H1 (cell line): ENCODE data around the gene CACNA1G.

Source experiments
- EZH2 ChIP-seq: fragments of 200-600 bp; sonication (generic); IDR thresholded peaks from 2 replicates; pipeline ENCODE4 v1.7.1; 2012; ENCODE audit warnings: low read depth, mild to moderate bottlenecking, moderate library complexity, low read length, inconsistent platforms; ENCODE audit not compliant: severe bottlenecking
- GTF2F1 ChIP-seq: IDR thresholded peaks from 2 replicates; pipeline ENCODE4 v1.6.1; 2012; ENCODE audit warnings: low read depth, low read length, improper control_type of control experiment, borderline replicate concordance
- HDAC2 ChIP-seq, 2 experiments: fragments of 300-600 bp in 1 of 2; sonication (generic) in 1 of 2; IDR thresholded peaks; 2 replicates each; pipeline ENCODE4 v1.6.1; 2011 to 2012; ENCODE audit warnings: low read depth in 2 of 2, low read length in 2 of 2, mild to moderate bottlenecking in 2 of 2, moderate library complexity in 2 of 2, borderline replicate concordance in 1 of 2, inconsistent platforms in 1 of 2
- JUN ChIP-seq: IDR thresholded peaks from 2 replicates; pipeline ENCODE4 v1.6.1; 2011; ENCODE audit warnings: low read depth, mild to moderate bottlenecking, improper control_type of control experiment, low read length
- USF2 ChIP-seq: IDR thresholded peaks from 2 replicates; pipeline ENCODE4 v1.6.1; 2011; ENCODE audit warnings: low read length, improper control_type of control experiment
- TF ChIP-seq, protein P1 (sequence below), 3 experiments: IDR thresholded peaks; 1 replicate in 2 of 3; 2 replicates in 1 of 3; pipeline versions ENCODE4 v1.5.1 to v1.6.1; 2011; ENCODE audit warnings: low read length in 3 of 3, mild to moderate bottlenecking in 3 of 3, inconsistent platforms in 2 of 3, low read depth in 1 of 3, moderate library complexity in 1 of 3; ENCODE audit not compliant: insufficient read depth in 1 of 3; ENCODE audit errors: control extremely low read depth in 1 of 3

GRCh38 chr17:50547736-50548083 lies 12.8 kb upstream of the CACNA1G start:
- TF ChIP-seq, protein P1, sequence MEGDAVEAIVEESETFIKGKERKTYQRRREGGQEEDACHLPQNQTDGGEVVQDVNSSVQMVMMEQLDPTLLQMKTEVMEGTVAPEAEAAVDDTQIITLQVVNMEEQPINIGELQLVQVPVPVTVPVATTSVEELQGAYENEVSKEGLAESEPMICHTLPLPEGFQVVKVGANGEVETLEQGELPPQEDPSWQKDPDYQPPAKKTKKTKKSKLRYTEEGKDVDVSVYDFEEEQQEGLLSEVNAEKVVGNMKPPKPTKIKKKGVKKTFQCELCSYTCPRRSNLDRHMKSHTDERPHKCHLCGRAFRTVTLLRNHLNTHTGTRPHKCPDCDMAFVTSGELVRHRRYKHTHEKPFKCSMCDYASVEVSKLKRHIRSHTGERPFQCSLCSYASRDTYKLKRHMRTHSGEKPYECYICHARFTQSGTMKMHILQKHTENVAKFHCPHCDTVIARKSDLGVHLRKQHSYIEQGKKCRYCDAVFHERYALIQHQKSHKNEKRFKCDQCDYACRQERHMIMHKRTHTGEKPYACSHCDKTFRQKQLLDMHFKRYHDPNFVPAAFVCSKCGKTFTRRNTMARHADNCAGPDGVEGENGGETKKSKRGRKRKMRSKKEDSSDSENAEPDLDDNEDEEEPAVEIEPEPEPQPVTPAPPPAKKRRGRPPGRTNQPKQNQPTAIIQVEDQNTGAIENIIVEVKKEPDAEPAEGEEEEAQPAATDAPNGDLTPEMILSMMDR (IDR thresholded peaks at IDR 0.05; ENCODE audit: control extremely low read depth in 1 of 3, insufficient read depth in 1 of 3, low read depth in 1 of 3, low read length in 3 of 3): no peak
- TF ChIP-seq GTF2F1: no peak
- no peak for TF ChIP-seq EZH2
- TF ChIP-seq HDAC2 (IDR thresholded peaks at IDR 0.05; ENCODE audit: borderline replicate concordance in 1 of 2, low read depth in 2 of 2, low read length in 2 of 2): no peak
- no peak for TF ChIP-seq JUN
- TF ChIP-seq USF2: no peak
